K562 (cell line): ENCODE measurements around the gene VWA8. TPM values are rescaled to one million over a fixed set of nuclear protein-coding genes. Genes with fewer than 3 reads are reported as not detected.

Source experiments
- ATAC-seq: fragments of 200-7000 bp; cut with Tn5 transposase; 3 replicates; pipeline ENCODE4 v1.9.1; 2020; ENCODE audit warnings: moderate library complexity
- BruUV-seq: library from RNA; stranded (reverse); fragments of 400-500 nt; replicated peaks from 2 replicates; lab custom pipeline; 2021; lab: Mats Ljungman, UMichigan
- CTCF ChIA-PET: fragments of 300-600 bp; formaldehyde crosslinking; extraction: SDS; loops from one replicate; lab custom pipeline; 2021; ENCODE audit warnings: low intra/inter-chr PET ratio; lab: Yijun Ruan, JAX
- POLR2A ChIA-PET: fragments of 300-600, 350-650 bp; sonication (Branson Sonifier 250); formaldehyde crosslinking; extraction: SDS; loops from one replicate; lab custom pipeline; 2021; ENCODE audit warnings: antibody characterized with exemption, inconsistent platforms; lab: Yijun Ruan, JAX
- DNase-seq, 4 experiments: peaks; one replicate each; pipeline versions ENCODE4 v3.0.0 to v3.0.0-alpha.2; 2011 to 2018; ENCODE audit warnings: low spot score in 3 of 4, mixed read lengths in 3 of 4; ENCODE audit errors: extremely low read depth in 1 of 4
- FAIRE-seq: peaks from 2 replicates; lab custom pipeline; 2011; peaks lifted over from hg19 to GRCh38; lab: Jason Lieb, UNC
- H2AFZ ChIP-seq: 2 replicates; pipeline ENCODE4 v1.6.0; 2011; ENCODE audit warnings: low read depth, low read length, control low read depth, inconsistent platforms
- H3K27ac ChIP-seq: fragments of 200-600 bp; 3 replicates; pipeline ENCODE4 v1.8.0; 2011; ENCODE audit warnings: low read depth, mild to moderate bottlenecking, control low read depth, inconsistent platforms, low read length, moderate library complexity, mixed read lengths; ENCODE audit errors: extremely low read depth
- H3K27me3 ChIP-seq, 2 experiments: fragments of 300-600 bp in 1 of 2; 2 replicates in 1 of 2; 3 replicates in 1 of 2; pipeline versions ENCODE4 v1.6.0 to v1.8.0; 2011; ENCODE audit warnings: inconsistent platforms in 2 of 2, low read length in 2 of 2, mild to moderate bottlenecking in 1 of 2, mixed read lengths in 1 of 2, moderate library complexity in 1 of 2; ENCODE audit not compliant: control insufficient read depth in 2 of 2, insufficient read depth in 2 of 2
- H3K36me3 ChIP-seq: fragments of 300-600 bp; 3 replicates; pipeline ENCODE4 v1.8.0; 2011; ENCODE audit warnings: mild to moderate bottlenecking, low read length, inconsistent platforms; ENCODE audit not compliant: control insufficient read depth, insufficient read depth
- H3K4me1 ChIP-seq, 2 experiments: fragments of 200-600 bp in 1 of 2; replicated peaks in 1 of 2; 2 replicates in 1 of 2; 3 replicates in 1 of 2; pipeline versions ENCODE4 v1.5.1 to v1.8.0; 2011; ENCODE audit warnings: inconsistent platforms in 2 of 2, low read length in 2 of 2, mild to moderate bottlenecking in 1 of 2, mixed read lengths in 1 of 2, moderate library complexity in 1 of 2; ENCODE audit not compliant: control insufficient read depth in 2 of 2, insufficient read depth in 2 of 2
- H3K4me2 ChIP-seq: 2 replicates; pipeline ENCODE4 v1.6.1; 2011; ENCODE audit warnings: low read length, control low read depth, inconsistent platforms, mixed read lengths; ENCODE audit not compliant: insufficient read depth
- H3K4me3 ChIP-seq: fragments of 200-600 bp; sonication (generic), shearing (Covaris generic); 2 replicates; pipeline ENCODE4 v1.5.1; 2016; ENCODE audit warnings: control low read depth, inconsistent platforms
- H3K79me2 ChIP-seq: fragments of 200-600 bp; 3 replicates; pipeline ENCODE4 v1.8.0; 2011; ENCODE audit warnings: low read length, inconsistent platforms; ENCODE audit not compliant: control insufficient read depth, insufficient read depth
- H3K9ac ChIP-seq, 2 experiments: 2 replicates each; pipeline versions ENCODE4 v1.6.0 to v1.6.1; 2011; ENCODE audit warnings: low read depth in 2 of 2, low read length in 2 of 2, control low read depth in 1 of 2, inconsistent platforms in 1 of 2, mild to moderate bottlenecking in 1 of 2, mixed read lengths in 1 of 2; ENCODE audit not compliant: insufficient read depth in 1 of 2
- H3K9me1 ChIP-seq: one replicate; pipeline ENCODE4 v1.6.0; 2011; ENCODE audit warnings: inconsistent platforms, mild to moderate bottlenecking, low read length, moderate library complexity; ENCODE audit not compliant: control insufficient read depth, insufficient read depth
- H3K9me3 ChIP-seq: replicated peaks from 2 replicates; pipeline ENCODE4 v1.5.1; 2011; ENCODE audit warnings: low read depth, low read length, inconsistent platforms; ENCODE audit not compliant: control insufficient read depth, insufficient read depth
- H4K20me1 ChIP-seq: replicated peaks from 2 replicates; pipeline ENCODE4 v1.6.1; 2011; ENCODE audit warnings: low read length, inconsistent platforms, mixed read lengths; ENCODE audit not compliant: control insufficient read depth, insufficient read depth
- DEAF1 ChIP-seq: fragments of 450-650 bp; formaldehyde crosslinking; IDR thresholded peaks from 2 replicates; pipeline ENCODE4 v1.4.0; 2020; ENCODE audit warnings: mild to moderate bottlenecking, moderate library complexity
- RAD21 ChIP-seq, 2 experiments: fragments of 250-450 bp in 1 of 2; fragments of 450-650 bp in 1 of 2; sonication (Bioruptor Pico) in 1 of 2; formaldehyde crosslinking in 1 of 2; IDR thresholded peaks in 1 of 2; conservative IDR thresholded peaks in 1 of 2; 2 replicates each; pipeline versions ENCODE4 v1.4.0 to v1.8.0; 2020 to 2022; ENCODE audit warnings: mild to moderate bottlenecking in 2 of 2, moderate library complexity in 1 of 2
- ZBTB40 ChIP-seq, 2 experiments: fragments of 450-650 bp in 1 of 2; sonication (generic) in 1 of 2; formaldehyde crosslinking in 1 of 2; IDR thresholded peaks; 2 replicates each; pipeline versions ENCODE4 v1.7.1 to v1.9.0; 2016 to 2022; ENCODE audit warnings: inconsistent platforms in 1 of 2, mild to moderate bottlenecking in 1 of 2, missing genetic modification reagents in 1 of 2
- WGBS: fragments of 100-300 bp; shearing (Covaris generic); methylation state at CpG from one replicate; pipeline ENCODE4 v1.1.6; 2016; ENCODE audit warnings: low coverage, mixed read lengths; ENCODE audit not compliant: insufficient coverage; ENCODE audit errors: missing lambda C conversion rate; 5-methylcytosine and 5-hydroxymethylcytosine counted together
- in situ Hi-C: fragments of 300-500 bp; cut with MboI; formaldehyde crosslinking; loops from 4 replicates; pipeline ENCODE4 v1.15.0; 2018; ENCODE audit warnings: inconsistent platforms, mixed read lengths
- intact Hi-C: fragments of 100-400 bp; cut with micrococcal nuclease; formaldehyde crosslinking; loops from 2 replicates; pipeline ENCODE4 v1.14.2; 2022
- polyA plus RNA-seq, 8 experiments: library from polyadenylated mRNA; depleted of rRNA in 4 of 8; stranded (reverse) in 5 of 8; unstranded in 3 of 8; fragments of >200 nt; fragmentation: Nextera tagmentation in 2 of 8; fragmentation: Illumina TruSeq in 1 of 8; extraction: Ambion mirVana in 2 of 8; extraction: Trizol in 1 of 8; gene quantifications; 2 replicates each; pipeline versions ENCODE4 v1.2.1 to v1.2.3, GENCODE V29; 2011 to 2014; ENCODE audit warnings: inconsistent platforms in 1 of 8, missing spikeins in 1 of 8
- total RNA-seq, 7 experiments: library from RNA; depleted of rRNA in 6 of 7; stranded (reverse); fragments of >200 nt in 6 of 7; fragmentation: Illumina TruSeq in 2 of 7; extraction: Trizol in 2 of 7; gene quantifications; 2 replicates each; pipeline versions ENCODE4 v1.2.1 to v1.2.3, GENCODE V29; 2011 to 2021; ENCODE audit warnings: low replicate concordance in 1 of 7
- TF ChIP-seq, protein P1 (sequence below): sonication (generic); formaldehyde crosslinking; IDR thresholded peaks from 2 replicates; pipeline ENCODE4 v1.8.0; 2022; ENCODE audit warnings: mild to moderate bottlenecking, low read depth, missing genetic modification reagents

Gene VWA8
- total and polyA plus RNA-seq, 9 of the 15 experiments (the other 6 are each of a cell fraction or from before 2014, with no cell fraction given): 2.1 to 18.5 (median 13.3) TPM

DNA sequence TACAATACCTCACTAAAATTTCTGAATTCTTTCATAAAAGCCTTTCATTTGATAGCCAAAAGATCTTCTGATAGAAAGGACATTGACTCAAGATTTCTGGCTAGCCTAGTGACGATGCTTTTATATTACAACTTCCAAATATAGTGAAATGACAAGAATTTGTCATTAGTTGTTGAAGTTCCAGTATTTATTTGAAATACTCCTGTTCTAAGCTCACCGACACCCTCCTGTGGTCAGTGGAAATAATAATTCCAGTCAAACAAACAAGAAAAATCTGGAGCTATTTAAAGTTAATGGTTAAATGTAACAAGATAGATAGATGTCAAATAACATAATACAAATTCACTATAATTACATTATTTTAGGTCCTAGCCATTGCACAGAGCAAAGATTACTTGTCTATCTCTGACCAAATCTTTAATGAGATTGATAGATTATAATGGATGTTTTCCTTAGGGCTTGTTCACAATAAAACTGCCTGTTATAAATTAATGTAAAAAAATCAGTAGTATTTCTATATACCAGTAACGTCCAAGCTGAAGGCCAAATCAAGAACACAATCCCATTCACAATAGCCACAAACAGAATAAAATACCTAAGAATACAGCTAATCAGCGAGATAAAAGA, 308.1 kb downstream of the VWA8 start (continued):
- TF ChIP-seq DEAF1 (CRISPR knock-in tag): peak; percentile 62
- TF ChIP-seq RAD21 (CRISPR knock-in tag; conservative IDR thresholded peaks at IDR 0.05 in 1 of 2, IDR thresholded peaks at IDR 0.05 in 1 of 2): peak; percentile 74 to 78
- TF ChIP-seq, protein P1, sequence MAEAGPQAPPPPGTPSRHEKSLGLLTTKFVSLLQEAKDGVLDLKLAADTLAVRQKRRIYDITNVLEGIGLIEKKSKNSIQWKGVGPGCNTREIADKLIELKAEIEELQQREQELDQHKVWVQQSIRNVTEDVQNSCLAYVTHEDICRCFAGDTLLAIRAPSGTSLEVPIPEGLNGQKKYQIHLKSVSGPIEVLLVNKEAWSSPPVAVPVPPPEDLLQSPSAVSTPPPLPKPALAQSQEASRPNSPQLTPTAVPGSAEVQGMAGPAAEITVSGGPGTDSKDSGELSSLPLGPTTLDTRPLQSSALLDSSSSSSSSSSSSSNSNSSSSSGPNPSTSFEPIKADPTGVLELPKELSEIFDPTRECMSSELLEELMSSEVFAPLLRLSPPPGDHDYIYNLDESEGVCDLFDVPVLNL (CRISPR knock-in tag): no peak

DNA sequence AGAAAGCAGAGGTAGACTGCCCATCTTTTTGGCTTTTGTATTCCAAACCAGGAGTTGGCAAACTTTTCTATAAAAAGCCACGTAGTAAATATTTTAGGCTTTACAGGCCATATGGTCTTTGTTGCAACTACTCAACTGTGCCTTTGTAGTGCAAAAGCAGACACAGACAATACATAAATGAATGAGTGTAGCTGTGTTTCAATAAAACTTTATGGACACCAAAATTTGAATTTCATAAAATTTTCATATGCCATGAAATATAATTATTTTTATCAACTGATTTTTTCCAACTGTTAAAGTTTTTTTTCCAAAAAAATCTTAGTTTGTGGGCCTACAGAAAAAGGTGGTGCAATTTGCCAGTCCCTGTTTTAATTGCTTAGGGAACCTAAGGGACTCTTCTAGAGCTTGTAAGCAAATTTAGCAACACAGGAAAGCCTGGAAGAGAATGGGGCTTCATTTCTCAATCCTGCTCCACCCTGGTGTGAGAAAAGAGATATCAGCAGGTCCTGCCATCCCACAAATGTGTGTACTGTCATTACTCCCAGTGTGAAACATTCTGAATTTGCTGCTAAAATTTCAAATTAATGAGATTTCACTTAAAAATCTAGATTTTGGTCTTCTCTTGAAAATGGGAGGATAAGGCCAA, 309.4 kb downstream of the VWA8 start:
- no peak for ATAC-seq
- peak; percentile 83 for TF ChIP-seq ZBTB40 (IDR thresholded peaks at IDR 0.05)
- peak; percentile 60; the same call in 1 of the 2 replicates for TF ChIP-seq ZBTB40 (CRISPR knock-in tag; IDR thresholded peaks at IDR 0.05)

More for the DNA sequence above, 309.4 kb downstream of the VWA8 start:
- H3K9me1 ChIP-seq: no peaks in the 10 kb centered on the region
- no peaks in the 10 kb centered on the region for H3K9me3 ChIP-seq
- ChIA-PET CTCF (no interaction called here), POLR2A (no interaction called here)
- intact Hi-C loops: loop anchor here (2.0 kb wide), 1 partner anchor 241 kb away; no protein-coding TSS in a partner anchor
- no peaks in the 10 kb centered on the region for H3K27me3 ChIP-seq
- no peak overlapping the region for H3K9ac ChIP-seq
- H3K79me2 ChIP-seq: no peaks in the 10 kb centered on the region
- BruUV-seq: no TSS peak
- DNase-seq: no peak
- H4K20me1 ChIP-seq: no peaks in the 10 kb centered on the region
- H3K27ac ChIP-seq: no peak overlapping the region
- no peak for FAIRE-seq
- in situ Hi-C loops: no loop called here
- no peaks in the 10 kb centered on the region for H3K4me1 ChIP-seq
- no peak overlapping the region for H3K4me2 ChIP-seq
- no peak overlapping the region for H2AFZ ChIP-seq
- WGBS: 62% methylated on average over 1 of the region's 1 CpG
- H3K4me3 ChIP-seq: no peak overlapping the region
- no peaks in the 10 kb centered on the region for H3K36me3 ChIP-seq
